Measurements from ENCODE around the gene SLC6A3.

SLC6A3 gene

DNA sequence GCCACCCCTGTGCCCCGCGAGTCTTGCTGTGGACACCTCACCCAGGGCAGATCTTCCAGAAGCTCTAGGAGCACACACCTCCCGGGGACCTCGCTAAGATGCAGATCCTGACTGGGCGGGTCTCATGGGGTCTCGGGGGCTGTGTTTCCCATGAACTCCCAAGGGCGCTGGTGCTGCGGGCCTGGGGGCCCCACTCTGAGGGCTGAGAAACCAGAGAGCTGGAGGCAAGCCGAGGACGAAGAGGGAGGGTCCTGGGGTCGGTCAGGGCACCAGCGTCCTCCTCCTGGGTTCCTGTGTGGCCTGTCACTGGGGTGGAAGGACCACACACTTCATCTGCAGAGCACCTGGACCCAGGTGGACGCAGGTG is 30.2 kb downstream of the SLC6A3 start:
- TF ChIP-seq CTCF (IDR thresholded peaks at IDR 0.05; ENCODE audit: borderline replicate concordance, control extremely low read depth, extremely low read depth, insufficient read depth, missing control alignments): no peak
- in situ Hi-C loops (cut with MboI; ENCODE audit: low sequenced_read_pairs, unreplicated experiment): no loop called here
- DNase-seq (ENCODE audit: low spot score): no peak

- in situ Hi-C loops (cut with MboI; ENCODE audit: low sequenced_read_pairs, unreplicated experiment): no loop called here
- no peak for TF ChIP-seq CTCF (IDR thresholded peaks at IDR 0.05; ENCODE audit: borderline replicate concordance, control extremely low read depth, extremely low read depth, insufficient read depth, missing control alignments)
- DNase-seq (ENCODE audit: low spot score): no peak
These were observed 30.8 kb downstream of the SLC6A3 start for GRCh38 chr5:1414311-1415058.

DNA sequence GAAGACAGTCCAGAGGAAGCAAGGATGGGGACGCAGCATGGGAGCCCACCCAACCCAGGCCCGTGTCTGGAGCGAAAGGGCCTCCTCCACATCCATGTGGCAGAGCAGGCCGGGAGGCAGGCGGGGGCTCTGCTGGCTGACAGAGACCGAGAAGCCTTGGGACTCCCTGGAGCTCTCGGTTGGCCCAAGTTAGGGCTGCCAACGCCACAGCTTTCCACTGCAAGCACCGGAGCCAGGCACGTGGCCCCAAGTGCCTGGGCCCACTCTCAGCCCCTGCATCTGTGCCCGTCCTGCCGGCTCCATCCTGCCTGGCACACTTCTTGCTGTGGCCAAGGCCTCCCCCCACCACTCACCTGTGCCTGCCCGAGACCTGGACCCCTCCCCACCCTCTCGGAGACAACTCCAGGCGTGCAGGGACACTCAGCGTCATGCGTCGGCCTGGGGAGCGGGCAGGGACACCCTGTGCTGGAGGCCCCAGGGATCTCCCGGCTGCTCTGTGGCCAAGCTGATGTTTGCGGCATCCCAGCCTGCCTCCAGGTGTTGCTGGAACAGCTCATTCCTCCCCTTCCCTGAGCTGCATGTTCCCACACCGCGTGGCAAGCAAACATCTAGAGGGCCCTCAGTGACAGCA is 31.5 kb downstream of the SLC6A3 start:
- in situ Hi-C loops (cut with MboI; ENCODE audit: low sequenced_read_pairs, unreplicated experiment): no loop called here
- DNase-seq (ENCODE audit: low spot score): no peak
- no peak for TF ChIP-seq CTCF (IDR thresholded peaks at IDR 0.05; ENCODE audit: borderline replicate concordance, control extremely low read depth, extremely low read depth, insufficient read depth, missing control alignments)

DNA sequence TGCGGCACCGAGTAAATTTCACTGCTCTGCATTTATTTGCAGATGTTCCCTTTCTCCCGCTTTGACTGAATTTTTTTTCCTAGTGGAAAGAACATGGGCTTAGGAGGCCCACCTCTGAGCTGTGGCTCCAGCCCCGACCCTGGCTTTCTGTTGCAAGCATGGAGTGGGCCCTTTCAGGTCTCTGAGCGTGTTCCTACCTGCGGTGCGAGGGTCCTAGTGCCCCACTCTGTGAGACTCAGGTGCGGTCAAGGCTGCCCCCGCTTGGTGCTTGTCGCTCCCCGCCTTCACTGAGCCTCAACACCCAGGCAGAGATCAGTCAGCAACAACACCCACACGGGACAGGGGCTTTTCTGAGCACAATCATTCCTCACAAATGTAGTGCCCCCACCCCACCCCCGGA is 32.0 kb downstream of the SLC6A3 start:
- TF ChIP-seq CTCF (IDR thresholded peaks at IDR 0.05; ENCODE audit: borderline replicate concordance, control extremely low read depth, extremely low read depth, insufficient read depth, missing control alignments): no peak
- DNase-seq (ENCODE audit: low spot score): no peak
- in situ Hi-C loops (cut with MboI; ENCODE audit: low sequenced_read_pairs, unreplicated experiment): no loop called here

- DNase-seq (ENCODE audit: low spot score): no peak
- TF ChIP-seq CTCF (IDR thresholded peaks at IDR 0.05; ENCODE audit: borderline replicate concordance, control extremely low read depth, extremely low read depth, insufficient read depth, missing control alignments): no peak
- in situ Hi-C loops (cut with MboI; ENCODE audit: low sequenced_read_pairs, unreplicated experiment): no loop called here
These were observed 32.6 kb downstream of the SLC6A3 start for GRCh38 chr5:1412621-1413020.

- TF ChIP-seq CTCF (IDR thresholded peaks at IDR 0.05; ENCODE audit: borderline replicate concordance, control extremely low read depth, extremely low read depth, insufficient read depth, missing control alignments): no peak
- in situ Hi-C loops (cut with MboI; ENCODE audit: low sequenced_read_pairs, unreplicated experiment): no loop called here
- DNase-seq (ENCODE audit: low spot score): no peak
These were observed 33.1 kb downstream of the SLC6A3 start for GRCh38 chr5:1412163-1412562.
